ENCODE data around the gene SUPT3H.
"Not testable (repeated sequence)": the region's sequence is repeated elsewhere in the genome, so short reads cannot be mapped to it uniquely, and the experiment has no call there.

SUPT3H gene

DNA sequence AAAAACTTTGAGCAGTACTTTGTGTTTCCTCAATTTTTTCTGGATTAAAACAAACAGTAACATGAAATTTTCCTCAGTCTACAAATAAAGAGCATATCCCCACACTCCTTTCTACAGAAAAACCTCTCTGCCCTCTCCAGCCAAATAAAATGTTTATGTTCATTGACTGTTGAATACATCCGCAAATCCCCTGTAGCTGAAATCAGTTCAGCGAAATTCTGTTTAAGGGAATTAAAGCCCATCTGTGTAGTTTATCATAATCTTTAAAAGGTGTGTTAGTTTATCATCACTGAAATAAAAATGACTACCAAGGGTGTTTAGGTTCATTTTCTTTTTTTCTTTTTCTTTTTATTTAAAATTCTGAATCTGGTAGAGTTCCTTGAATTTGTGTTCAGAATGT lies 207.4 kb downstream of the SUPT3H start:
- Histone ChIP-seq H3K4me3 (ENCODE audit: low read length in 2 of 2) (no peak overlapping the region), H3K27me3 (ENCODE audit: control insufficient read depth in 2 of 2, insufficient read depth in 2 of 2, low read length in 2 of 2) (no peaks in the 10 kb centered on the region), H3K9me3 (ENCODE audit: control insufficient read depth in 2 of 2, low read length in 2 of 2) (no peaks in the 10 kb centered on the region), H3K9ac (ENCODE audit: low read depth in 1 of 2, low read length in 2 of 2) (no peak overlapping the region), H3K4me1 (ENCODE audit: control insufficient read depth in 2 of 2, insufficient read depth in 2 of 2, low read length in 2 of 2) (no peaks in the 10 kb centered on the region), H3K27ac (ENCODE audit: low read depth in 2 of 2, low read length in 2 of 2) (no peak overlapping the region), H3K36me3 (ENCODE audit: control insufficient read depth in 2 of 2, insufficient read depth in 2 of 2, low read length in 2 of 2) (no peaks in the 10 kb centered on the region)

GRCh38 chr6:45169815-45170214 lies 207.9 kb downstream of the SUPT3H start:
- Histone ChIP-seq H3K36me3 (ENCODE audit: control insufficient read depth in 2 of 2, insufficient read depth in 2 of 2, low read length in 2 of 2) (no peaks in the 10 kb centered on the region), H3K27me3 (ENCODE audit: control insufficient read depth in 2 of 2, insufficient read depth in 2 of 2, low read length in 2 of 2) (no peaks in the 10 kb centered on the region), H3K4me3 (ENCODE audit: low read length in 2 of 2) (no peak overlapping the region), H3K9ac (ENCODE audit: low read depth in 1 of 2, low read length in 2 of 2) (no peak overlapping the region), H3K27ac (ENCODE audit: low read depth in 2 of 2, low read length in 2 of 2) (no peak overlapping the region), H3K9me3 (ENCODE audit: control insufficient read depth in 2 of 2, low read length in 2 of 2) (no peaks in the 10 kb centered on the region), H3K4me1 (ENCODE audit: control insufficient read depth in 2 of 2, insufficient read depth in 2 of 2, low read length in 2 of 2) (no peaks in the 10 kb centered on the region)

GRCh38 chr6:45163952-45164766 lies 213.6 kb downstream of the SUPT3H start:
- Histone ChIP-seq H3K27ac (ENCODE audit: low read depth in 2 of 2, low read length in 2 of 2) (no peak overlapping the region), H3K4me1 (ENCODE audit: control insufficient read depth in 2 of 2, insufficient read depth in 2 of 2, low read length in 2 of 2) (no peaks in the 10 kb centered on the region)

GRCh38 chr6:45160305-45160704 lies 217.4 kb downstream of the SUPT3H start:
- Histone ChIP-seq H3K27me3 (ENCODE audit: control insufficient read depth in 2 of 2, insufficient read depth in 2 of 2, low read length in 2 of 2) (no peaks in the 10 kb centered on the region), H3K9me3 (ENCODE audit: control insufficient read depth in 2 of 2, low read length in 2 of 2) (no peaks in the 10 kb centered on the region), H3K9ac (ENCODE audit: low read depth in 1 of 2, low read length in 2 of 2) (no peak overlapping the region), H3K4me1 (ENCODE audit: control insufficient read depth in 2 of 2, insufficient read depth in 2 of 2, low read length in 2 of 2) (no peaks in the 10 kb centered on the region), H3K36me3 (ENCODE audit: control insufficient read depth in 2 of 2, insufficient read depth in 2 of 2, low read length in 2 of 2) (no peaks in the 10 kb centered on the region), H3K27ac (ENCODE audit: low read depth in 2 of 2, low read length in 2 of 2) (no peak overlapping the region), H3K4me3 (ENCODE audit: low read length in 2 of 2) (no peak overlapping the region)

More at GRCh38 chr6:45163952-45164766, 213.6 kb downstream of the SUPT3H start:
- Histone ChIP-seq H3K27me3 (ENCODE audit: control insufficient read depth in 2 of 2, insufficient read depth in 2 of 2, low read length in 2 of 2) (no peaks in the 10 kb centered on the region), H3K9ac (ENCODE audit: low read depth in 1 of 2, low read length in 2 of 2) (no peak overlapping the region), H3K36me3 (ENCODE audit: control insufficient read depth in 2 of 2, insufficient read depth in 2 of 2, low read length in 2 of 2) (no peaks in the 10 kb centered on the region), H3K9me3 (ENCODE audit: control insufficient read depth in 2 of 2, low read length in 2 of 2) (no peaks in the 10 kb centered on the region), H3K4me3 (ENCODE audit: low read length in 2 of 2) (no peak overlapping the region)

GRCh38 chr6:45156075-45156474 lies 221.7 kb downstream of the SUPT3H start:
- Histone ChIP-seq H3K9me3 (ENCODE audit: control insufficient read depth in 2 of 2, low read length in 2 of 2) (no peaks in the 10 kb centered on the region), H3K27ac (ENCODE audit: low read depth in 2 of 2, low read length in 2 of 2) (no peak overlapping the region), H3K4me3 (ENCODE audit: low read length in 2 of 2) (no peak overlapping the region), H3K36me3 (ENCODE audit: control insufficient read depth in 2 of 2, insufficient read depth in 2 of 2, low read length in 2 of 2) (no peaks in the 10 kb centered on the region), H3K9ac (ENCODE audit: low read depth in 1 of 2, low read length in 2 of 2) (no peak overlapping the region), H3K4me1 (ENCODE audit: control insufficient read depth in 2 of 2, insufficient read depth in 2 of 2, low read length in 2 of 2) (no peaks in the 10 kb centered on the region), H3K27me3 (ENCODE audit: control insufficient read depth in 2 of 2, insufficient read depth in 2 of 2, low read length in 2 of 2) (no peaks in the 10 kb centered on the region)

GRCh38 chr6:45155341-45155894 lies 222.3 kb downstream of the SUPT3H start:
- no peaks in the 10 kb centered on the region for H3K4me1 ChIP-seq (ENCODE audit: control insufficient read depth in 2 of 2, insufficient read depth in 2 of 2, low read length in 2 of 2)
- no peaks in the 10 kb centered on the region for H3K27me3 ChIP-seq (ENCODE audit: control insufficient read depth in 2 of 2, insufficient read depth in 2 of 2, low read length in 2 of 2)
- no peak overlapping the region for H3K4me3 ChIP-seq (ENCODE audit: low read length in 2 of 2)
- no peaks in the 10 kb centered on the region for H3K36me3 ChIP-seq (ENCODE audit: control insufficient read depth in 2 of 2, insufficient read depth in 2 of 2, low read length in 2 of 2)
- no peak overlapping the region for H3K9ac ChIP-seq (ENCODE audit: low read depth in 1 of 2, low read length in 2 of 2)
- no peak overlapping the region for H3K27ac ChIP-seq (ENCODE audit: low read depth in 2 of 2, low read length in 2 of 2)
- H3K9me3 ChIP-seq (ENCODE audit: control insufficient read depth in 2 of 2, low read length in 2 of 2), result no peaks in the 10 kb centered on the region

DNA sequence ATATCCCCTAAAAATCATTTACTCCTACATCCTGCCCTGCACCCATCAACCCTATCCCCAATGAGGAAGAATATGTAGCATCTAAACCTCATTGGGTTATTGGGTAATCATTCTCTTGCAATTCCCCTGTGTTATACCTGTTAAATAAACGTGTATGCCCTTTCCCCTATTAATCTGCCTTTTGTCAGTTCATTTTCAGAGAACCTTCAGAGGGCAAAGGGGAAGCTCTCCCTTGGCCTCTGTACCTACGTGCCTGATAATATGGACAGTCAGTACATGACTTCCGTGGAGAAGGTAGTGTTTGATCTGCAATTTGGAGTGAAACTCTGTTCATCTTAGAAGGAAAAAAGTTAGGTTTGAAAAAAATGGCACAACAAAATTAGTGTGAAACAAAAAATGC lies 223.1 kb downstream of the SUPT3H start:
- H3K27ac ChIP-seq (ENCODE audit: low read depth in 2 of 2, low read length in 2 of 2), result no peak overlapping the region
- H3K9ac ChIP-seq (ENCODE audit: low read depth in 1 of 2, low read length in 2 of 2), result no peak overlapping the region
- H3K4me3 ChIP-seq (ENCODE audit: low read length in 2 of 2), result no peak overlapping the region
- H3K9me3 ChIP-seq (ENCODE audit: control insufficient read depth in 2 of 2, low read length in 2 of 2), result no peaks in the 10 kb centered on the region
- H3K36me3 ChIP-seq (ENCODE audit: control insufficient read depth in 2 of 2, insufficient read depth in 2 of 2, low read length in 2 of 2), result no peaks in the 10 kb centered on the region
- H3K4me1 ChIP-seq (ENCODE audit: control insufficient read depth in 2 of 2, insufficient read depth in 2 of 2, low read length in 2 of 2), result no peaks in the 10 kb centered on the region
- H3K27me3 ChIP-seq (ENCODE audit: control insufficient read depth in 2 of 2, insufficient read depth in 2 of 2, low read length in 2 of 2), result no peaks in the 10 kb centered on the region

GRCh38 chr6:45148711-45149341 lies 228.9 kb downstream of the SUPT3H start:
- H3K27me3 ChIP-seq (ENCODE audit: control insufficient read depth in 2 of 2, insufficient read depth in 2 of 2, low read length in 2 of 2), result no peaks in the 10 kb centered on the region
- H3K4me3 ChIP-seq (ENCODE audit: low read length in 2 of 2), result no peak overlapping the region
- no peak overlapping the region for H3K9ac ChIP-seq (ENCODE audit: low read depth in 1 of 2, low read length in 2 of 2)
- no peaks in the 10 kb centered on the region for H3K36me3 ChIP-seq (ENCODE audit: control insufficient read depth in 2 of 2, insufficient read depth in 2 of 2, low read length in 2 of 2)
- no peaks in the 10 kb centered on the region for H3K4me1 ChIP-seq (ENCODE audit: control insufficient read depth in 2 of 2, insufficient read depth in 2 of 2, low read length in 2 of 2)
- no peaks in the 10 kb centered on the region for H3K9me3 ChIP-seq (ENCODE audit: control insufficient read depth in 2 of 2, low read length in 2 of 2)
- H3K27ac ChIP-seq (ENCODE audit: low read depth in 2 of 2, low read length in 2 of 2), result no peak overlapping the region

GRCh38 chr6:45148278-45148677 lies 229.5 kb downstream of the SUPT3H start:
- H3K27ac ChIP-seq (ENCODE audit: low read depth in 2 of 2, low read length in 2 of 2), result no peak overlapping the region
- no peaks in the 10 kb centered on the region for H3K36me3 ChIP-seq (ENCODE audit: control insufficient read depth in 2 of 2, insufficient read depth in 2 of 2, low read length in 2 of 2)
- H3K4me1 ChIP-seq (ENCODE audit: control insufficient read depth in 2 of 2, insufficient read depth in 2 of 2, low read length in 2 of 2), result no peaks in the 10 kb centered on the region
- no peak overlapping the region for H3K4me3 ChIP-seq (ENCODE audit: low read length in 2 of 2)
- H3K9me3 ChIP-seq (ENCODE audit: control insufficient read depth in 2 of 2, low read length in 2 of 2), result no peaks in the 10 kb centered on the region
- no peaks in the 10 kb centered on the region for H3K27me3 ChIP-seq (ENCODE audit: control insufficient read depth in 2 of 2, insufficient read depth in 2 of 2, low read length in 2 of 2)
- no peak overlapping the region for H3K9ac ChIP-seq (ENCODE audit: low read depth in 1 of 2, low read length in 2 of 2)

DNA sequence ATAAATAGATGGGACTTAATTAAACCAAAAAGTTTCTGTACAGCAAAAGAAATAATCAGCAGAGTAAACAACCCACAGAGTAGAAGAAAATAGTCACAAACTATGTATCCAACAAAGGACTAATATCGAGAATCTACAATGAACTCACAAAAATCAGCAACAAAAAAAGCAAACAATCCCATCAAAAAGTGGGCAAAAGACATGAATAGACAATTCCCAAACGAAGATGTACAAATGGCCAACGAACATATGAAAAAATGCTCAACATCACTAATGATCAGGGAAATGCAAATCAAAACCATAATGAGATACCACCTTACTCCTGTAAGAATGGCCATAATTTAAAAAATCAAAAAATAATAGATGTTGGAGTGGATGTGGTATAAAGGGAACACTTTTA lies 232.1 kb downstream of the SUPT3H start:
- H3K9me3 ChIP-seq (ENCODE audit: control insufficient read depth in 2 of 2, low read length in 2 of 2); H3K4me3 ChIP-seq (ENCODE audit: low read length in 2 of 2); H3K27ac ChIP-seq (ENCODE audit: low read depth in 2 of 2, low read length in 2 of 2); H3K36me3 ChIP-seq (ENCODE audit: control insufficient read depth in 2 of 2, insufficient read depth in 2 of 2, low read length in 2 of 2); H3K4me1 ChIP-seq (ENCODE audit: control insufficient read depth in 2 of 2, insufficient read depth in 2 of 2, low read length in 2 of 2); H3K9ac ChIP-seq (ENCODE audit: low read depth in 1 of 2, low read length in 2 of 2); H3K27me3 ChIP-seq (ENCODE audit: control insufficient read depth in 2 of 2, insufficient read depth in 2 of 2, low read length in 2 of 2): not testable (repeated sequence)
